DOHH2 (cell line): Measurements from ENCODE around the gene ELAC1.
A peak's percentile ranks its signal among the peaks of the same experiment; 100 is the strongest.

Experiments
- H3F3A ChIP-seq: fragments of 200-600 bp; sonication (generic), shearing (Covaris generic); 2 replicates; pipeline ENCODE4 v1.6.0; 2016; ENCODE audit warnings: antibody characterized with exemption, mild to moderate bottlenecking; ENCODE audit not compliant: control insufficient read depth, insufficient read depth
- H3K27ac ChIP-seq: fragments of 200-600 bp; sonication (generic); 2 replicates; pipeline ENCODE4 v1.5.1; 2014; ENCODE audit warnings: low read depth, mild to moderate bottlenecking, low read length, moderate library complexity
- H3K27me3 ChIP-seq: fragments of 200-600 bp; sonication (generic); 2 replicates; pipeline ENCODE4 v1.6.1; 2014; ENCODE audit warnings: mild to moderate bottlenecking, low read length, mixed read lengths; ENCODE audit not compliant: control insufficient read depth
- H3K36me3 ChIP-seq: fragments of 200-600 bp; sonication (generic); 2 replicates; pipeline ENCODE4 v1.6.1; 2014; ENCODE audit warnings: mild to moderate bottlenecking, low read length, moderate library complexity, mixed read lengths; ENCODE audit not compliant: control insufficient read depth
- H3K4me1 ChIP-seq: fragments of 200-600 bp; sonication (generic); 2 replicates; pipeline ENCODE4 v1.6.1; 2014; ENCODE audit warnings: mild to moderate bottlenecking, low read length, mixed read lengths; ENCODE audit not compliant: control insufficient read depth
- H3K4me2 ChIP-seq: fragments of 200-600 bp; sonication (generic); 2 replicates; pipeline ENCODE4 v1.6.0; 2014; ENCODE audit warnings: mild to moderate bottlenecking, low read length, moderate library complexity
- H3K4me3 ChIP-seq: fragments of 200-600 bp; sonication (generic); 2 replicates; pipeline ENCODE4 v1.5.1; 2014; ENCODE audit warnings: mild to moderate bottlenecking, low read length, mixed read lengths
- H3K79me2 ChIP-seq: fragments of 200-600 bp; sonication (generic); 2 replicates; pipeline ENCODE4 v1.6.1; 2014; ENCODE audit warnings: mild to moderate bottlenecking, low read length, mixed read lengths; ENCODE audit not compliant: control insufficient read depth
- H3K9me2 ChIP-seq: fragments of 200-600 bp; sonication (generic); replicated peaks from 2 replicates; pipeline ENCODE4 v1.6.1; 2014; ENCODE audit warnings: mild to moderate bottlenecking, low read length, mixed read lengths; ENCODE audit not compliant: control insufficient read depth
- H3K9me3 ChIP-seq: fragments of 200-600 bp; sonication (generic); 2 replicates; pipeline ENCODE4 v1.6.1; 2014; ENCODE audit warnings: antibody characterized with exemption, low read length, mixed read lengths; ENCODE audit not compliant: control insufficient read depth, insufficient read depth
- H4K20me1 ChIP-seq: fragments of 200-600 bp; sonication (generic); 2 replicates; pipeline ENCODE4 v1.6.0; 2014; ENCODE audit warnings: low read depth, mild to moderate bottlenecking, antibody characterized with exemption, low read length, moderate library complexity; ENCODE audit not compliant: control insufficient read depth, insufficient read depth
- CTCF ChIP-seq: fragments of 200-600 bp; sonication (generic); IDR thresholded peaks from one replicate; pipeline ENCODE4 v1.5.1; 2014; ENCODE audit warnings: antibody characterized with exemption, mild to moderate bottlenecking, low read depth, low read length; ENCODE audit not compliant: poor library complexity, severe bottlenecking
- EZH2phosphoT487 ChIP-seq: fragments of 200-600 bp; sonication (generic); IDR thresholded peaks from 2 replicates; pipeline ENCODE4 v1.6.1; 2017; ENCODE audit warnings: borderline replicate concordance, mild to moderate bottlenecking, antibody characterized with exemption, low read length, moderate library complexity, mixed read lengths

ELAC1 gene

GRCh38 chr18:51032193-51032592, 64.4 kb downstream of the ELAC1 start:
- Histone ChIP-seq H3K4me2 (peak overlapping the region; percentile 86), H3K27me3 (no peaks in the 10 kb centered on the region), H3F3A (no peaks in the 10 kb centered on the region), H3K4me3 (peak overlapping the region; percentile 81), H4K20me1 (peaks cover 43% of the 10 kb centered on the region), H3K4me1 (peaks cover 35% of the 10 kb centered on the region), H3K27ac (no peak overlapping the region), H3K79me2 (peaks cover 89% of the 10 kb centered on the region), H3K36me3 (peaks cover 45% of the 10 kb centered on the region), H3K9me3 (no peaks in the 10 kb centered on the region), H3K9me2 (no peaks in the 10 kb centered on the region)
- TF ChIP-seq CTCF, result no peak
- TF ChIP-seq EZH2phosphoT487, result no peak

GRCh38 chr18:51037230-51037629, 69.4 kb downstream of the ELAC1 start:
- Histone ChIP-seq H3K9me2 (no peaks in the 10 kb centered on the region), H3K4me1 (peaks cover 19% of the 10 kb centered on the region), H3K4me3 (no peak overlapping the region), H3K9me3 (no peaks in the 10 kb centered on the region), H4K20me1 (peaks cover 56% of the 10 kb centered on the region), H3F3A (0 out of 2 replicates have a peak, but pooled peaks cover 3% of the 10 kb centered on the region), H3K36me3 (peaks cover 35% of the 10 kb centered on the region), H3K4me2 (no peak overlapping the region), H3K27ac (no peak overlapping the region), H3K27me3 (no peaks in the 10 kb centered on the region), H3K79me2 (peaks cover 99% of the 10 kb centered on the region)
- no peak for TF ChIP-seq EZH2phosphoT487
- no peak for TF ChIP-seq CTCF
